NB4 (cell line): ENCODE measurements around the gene POU6F2.

ENCODE experiments used
- MAX ChIP-seq: IDR thresholded peaks from 2 replicates; pipeline ENCODE4 v1.6.1; 2011; ENCODE audit warnings: low read depth, low read length
- POLR2A ChIP-seq: IDR thresholded peaks from 2 replicates; pipeline ENCODE4 v1.6.1; 2011; ENCODE audit warnings: mild to moderate bottlenecking; ENCODE audit not compliant: insufficient read length; ENCODE audit errors: extremely low read depth

GRCh38 chr7:39517240-39517639 lies 539.5 kb downstream of the POU6F2 start:
- TF ChIP-seq POLR2A: no peak
- no peak for TF ChIP-seq MAX
